Lung (tissue), 12 donors: ENCODE data around the gene SNCG. TPM values are rescaled to one million over a fixed set of nuclear protein-coding genes. Genes with fewer than 3 reads are reported as not detected.
"Not testable (repeated sequence)": the region's sequence is repeated elsewhere in the genome, so short reads cannot be mapped to it uniquely, and the experiment has no call there.

Source experiments
- ATAC-seq: fragments of 200-7000 bp; cut with Tn5 transposase; one replicate; pipeline ENCODE4 v1.9.1; 2020; ENCODE audit warnings: moderate number of reproducible peaks; ENCODE audit not compliant: insufficient read depth, low FRiP score
- DNase-seq, 3 donors: peaks; one replicate each; pipeline ENCODE4 v3.0.0-alpha.2; 2013 to 2017
- H3K27ac ChIP-seq, 2 donors: one replicate each; pipeline ENCODE4 v1.5.1; 2013; ENCODE audit warnings: mild to moderate bottlenecking in 2 of 2, moderate library complexity in 2 of 2, control low read depth in 1 of 2, inconsistent platforms in 1 of 2, low read depth in 1 of 2, low read length in 1 of 2
- H3K27me3 ChIP-seq, 3 donors: one replicate each; pipeline ENCODE4 v1.5.1; 2013; ENCODE audit warnings: low read length in 2 of 3; ENCODE audit not compliant: control insufficient read depth in 3 of 3, insufficient read depth in 3 of 3
- H3K36me3 ChIP-seq, 4 donors: one replicate each; pipeline ENCODE4 v1.5.1; 2013; ENCODE audit warnings: low read length in 4 of 4, mild to moderate bottlenecking in 1 of 4, moderate library complexity in 1 of 4; ENCODE audit not compliant: control insufficient read depth in 4 of 4, insufficient read depth in 4 of 4
- H3K4me1 ChIP-seq, 5 donors: one replicate each; pipeline ENCODE4 v1.5.1; 2013; ENCODE audit warnings: low read length in 5 of 5, mild to moderate bottlenecking in 2 of 5, moderate library complexity in 1 of 5; ENCODE audit not compliant: control insufficient read depth in 5 of 5, insufficient read depth in 5 of 5
- H3K4me3 ChIP-seq: one replicate; pipeline ENCODE4 v1.5.1; 2013; ENCODE audit warnings: mild to moderate bottlenecking, control low read depth, moderate library complexity
- H3K9ac ChIP-seq, 2 donors: one replicate each; pipeline ENCODE4 v1.5.1; 2013; ENCODE audit warnings: low read length in 2 of 2, control low read depth in 1 of 2; ENCODE audit not compliant: insufficient read depth in 1 of 2
- H3K9me3 ChIP-seq, 4 donors: one replicate each; pipeline ENCODE4 v1.5.1; 2013; ENCODE audit warnings: low read length in 3 of 4, mild to moderate bottlenecking in 1 of 4, moderate library complexity in 1 of 4; ENCODE audit not compliant: control insufficient read depth in 4 of 4, insufficient read depth in 3 of 4
- WGBS, 2 donors: extraction: QIAGEN DNeasy Blood & Tissue Kit; methylation state at CpG; one replicate each; pipeline ENCODE4 v1.1.7; 2013; 5-methylcytosine and 5-hydroxymethylcytosine counted together
- polyA plus RNA-seq, 2 donors: library from polyadenylated mRNA; stranded (reverse); fragments of 200-250 nt; gene quantifications; one replicate each; pipeline ENCODE4 v1.2.1, GENCODE V29; 2013
- total RNA-seq, 2 donors: library from RNA; depleted of rRNA in 1 of 2; stranded (reverse); fragments of >200 nt in 1 of 2; gene quantifications; one replicate each; pipeline ENCODE4 v1.2.1, GENCODE V29; 2014 to 2021
- TF ChIP-seq, protein P1 (sequence below): IDR thresholded peaks from 2 replicates; pipeline ENCODE4 v1.5.1; 2012; ENCODE audit warnings: mild to moderate bottlenecking; ENCODE audit errors: control extremely low read depth, extremely low read depth
- donor health status: control.
- donor health status: control.
- donor health status: Bipolar disorder and iron deficiency.
- donor health status: healthy.
- donor health status: DM: yes; HTN: yes; CAD: no.

Gene SNCG
- total and polyA plus RNA-seq, 4 donors: 2.3 to 32.8 (median 14.3) TPM

DNA sequence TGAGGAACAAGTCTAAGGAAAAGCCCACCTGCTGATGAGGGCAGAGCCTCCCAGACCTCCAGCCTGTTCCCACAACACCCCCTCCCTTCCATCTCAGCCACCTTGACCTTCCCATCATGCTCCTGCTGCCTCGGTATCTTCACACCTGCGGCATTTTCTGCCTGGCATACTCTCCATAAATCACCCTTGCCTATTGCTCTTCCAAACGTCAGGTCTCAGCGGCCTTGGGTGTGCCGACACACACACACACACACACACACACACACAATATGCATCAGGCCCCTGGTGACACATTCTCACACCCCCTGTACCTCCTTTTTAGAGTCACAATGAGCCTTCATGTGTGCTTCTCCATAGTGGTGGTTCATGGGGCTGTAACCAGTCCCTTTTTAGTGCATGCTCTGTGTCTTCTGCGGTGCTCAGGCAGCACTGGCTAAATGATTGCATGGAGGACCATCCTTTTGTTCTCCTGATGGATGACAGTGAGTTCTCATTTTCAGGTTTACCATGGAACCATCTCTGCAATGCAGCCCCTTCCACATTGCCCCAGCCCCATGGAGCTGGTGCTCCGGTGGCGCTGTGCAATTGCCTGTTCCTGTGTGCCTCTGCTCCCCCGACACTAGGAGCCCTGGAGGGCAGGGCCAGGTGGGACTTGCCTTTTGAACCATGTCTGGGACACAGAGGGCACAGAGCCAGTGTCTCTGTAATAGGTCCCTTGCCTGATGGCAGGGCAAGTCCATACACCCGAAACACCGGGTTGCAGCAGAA is 14.4 kb downstream of the SNCG start:
- H3K4me3 ChIP-seq: no peak overlapping the region
- peak overlapping the region in 1 of 2 donors; percentile 98 for H3K27ac ChIP-seq
- H3K9me3 ChIP-seq: no peaks in the 10 kb centered on the region
- 90 to 93% methylated on average over 11 of the region's 11 CpGs for WGBS, 2 donors
- H3K9ac ChIP-seq: no peak overlapping the region
- TF ChIP-seq, protein P1, sequence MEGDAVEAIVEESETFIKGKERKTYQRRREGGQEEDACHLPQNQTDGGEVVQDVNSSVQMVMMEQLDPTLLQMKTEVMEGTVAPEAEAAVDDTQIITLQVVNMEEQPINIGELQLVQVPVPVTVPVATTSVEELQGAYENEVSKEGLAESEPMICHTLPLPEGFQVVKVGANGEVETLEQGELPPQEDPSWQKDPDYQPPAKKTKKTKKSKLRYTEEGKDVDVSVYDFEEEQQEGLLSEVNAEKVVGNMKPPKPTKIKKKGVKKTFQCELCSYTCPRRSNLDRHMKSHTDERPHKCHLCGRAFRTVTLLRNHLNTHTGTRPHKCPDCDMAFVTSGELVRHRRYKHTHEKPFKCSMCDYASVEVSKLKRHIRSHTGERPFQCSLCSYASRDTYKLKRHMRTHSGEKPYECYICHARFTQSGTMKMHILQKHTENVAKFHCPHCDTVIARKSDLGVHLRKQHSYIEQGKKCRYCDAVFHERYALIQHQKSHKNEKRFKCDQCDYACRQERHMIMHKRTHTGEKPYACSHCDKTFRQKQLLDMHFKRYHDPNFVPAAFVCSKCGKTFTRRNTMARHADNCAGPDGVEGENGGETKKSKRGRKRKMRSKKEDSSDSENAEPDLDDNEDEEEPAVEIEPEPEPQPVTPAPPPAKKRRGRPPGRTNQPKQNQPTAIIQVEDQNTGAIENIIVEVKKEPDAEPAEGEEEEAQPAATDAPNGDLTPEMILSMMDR: no peak
- no peak for ATAC-seq
- no peaks in the 10 kb centered on the region for H3K36me3 ChIP-seq
- peaks cover 0 to 35% (median 20%) of the 10 kb centered on the region in 5 donors for H3K4me1 ChIP-seq
- H3K27me3 ChIP-seq: peaks cover 0 to 10% (median 2%) of the 10 kb centered on the region in 3 donors
- peak in 1 of 3 donors; percentile 6 for DNase-seq

DNA sequence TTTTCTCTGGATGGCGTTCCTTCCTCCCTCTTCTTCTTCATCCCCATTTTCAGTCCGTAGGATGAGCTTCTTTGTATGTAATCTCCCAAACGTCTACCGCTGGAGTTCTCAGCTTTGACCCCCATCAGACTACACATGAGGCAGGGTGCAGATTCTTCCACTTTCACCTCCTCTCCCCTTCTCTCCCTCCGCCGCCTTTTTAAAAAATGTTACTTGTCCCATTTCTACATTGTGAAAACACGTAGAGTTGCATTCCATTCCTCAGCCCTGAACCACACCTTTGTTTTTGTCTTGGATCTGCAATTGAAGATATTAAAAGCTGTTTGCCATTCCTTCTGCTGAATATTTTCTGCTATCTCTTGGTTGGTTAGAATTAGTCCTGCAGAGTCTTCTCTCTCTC is 16.1 kb downstream of the SNCG start:
- H3K4me3 ChIP-seq: no peak overlapping the region
- H3K36me3 ChIP-seq: no peaks in the 10 kb centered on the region
- peaks cover 0 to 19% (median 10%) of the 10 kb centered on the region in 5 donors for H3K4me1 ChIP-seq
- peak overlapping the region in 1 of 2 donors; percentile 80 for H3K27ac ChIP-seq
- H3K27me3 ChIP-seq: no peaks in the 10 kb centered on the region
- H3K9me3 ChIP-seq: no peaks in the 10 kb centered on the region
- ATAC-seq (no peak), DNase-seq (peak in 1 of 3 donors; percentile 16)
- WGBS, 2 donors: 68 to 89% methylated on average over 7 of the region's 7 CpGs
- TF ChIP-seq, protein P1: no peak
- H3K9ac ChIP-seq: no peak overlapping the region

DNA sequence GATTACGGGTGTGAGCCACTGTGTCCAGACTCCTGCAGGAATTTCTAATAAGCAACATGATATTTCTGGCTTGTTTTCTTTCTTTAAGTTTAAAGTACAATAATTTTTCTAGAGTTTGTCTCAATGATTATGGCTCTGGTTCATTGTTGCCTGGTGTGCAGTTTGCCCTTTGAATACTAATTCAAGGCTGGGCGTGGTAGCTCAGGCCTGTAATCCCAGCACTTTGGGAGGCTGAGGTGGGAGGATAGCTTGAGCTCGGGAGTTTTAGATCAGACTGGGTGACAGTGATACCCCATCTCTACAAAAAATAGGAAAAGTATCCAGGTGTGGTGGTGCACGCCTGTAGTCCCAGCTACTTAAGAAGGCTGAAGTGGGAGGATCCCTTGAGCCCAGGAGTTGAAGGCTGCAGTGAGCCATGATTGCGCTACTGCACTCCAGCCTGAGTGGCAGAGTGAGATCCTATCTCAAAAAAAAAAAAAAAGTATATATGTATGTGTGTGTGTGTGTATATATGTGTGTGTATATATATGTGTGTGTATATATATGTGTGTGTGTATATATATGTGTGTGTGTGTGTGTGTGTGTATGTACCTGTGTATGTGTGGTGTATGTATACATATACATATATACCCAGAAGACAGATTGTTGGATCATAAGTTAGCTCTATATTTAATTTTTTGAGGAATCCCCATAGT is 18.1 kb downstream of the SNCG start:
- Histone ChIP-seq H3K9me3 (no peaks in the 10 kb centered on the region), H3K9ac (no peak overlapping the region), H3K27me3 (no peaks in the 10 kb centered on the region), H3K36me3 (no peaks in the 10 kb centered on the region), H3K4me1 (peaks cover 0 to 10% (median 5%) of the 10 kb centered on the region in 5 donors), H3K27ac (no peak overlapping the region), H3K4me3 (no peak overlapping the region)
- no peak for ATAC-seq
- WGBS, 2 donors: 87 to 98% methylated on average over 5 of the region's 5 CpGs
- DNase-seq: no peak
- TF ChIP-seq, protein P1: no peak

DNA sequence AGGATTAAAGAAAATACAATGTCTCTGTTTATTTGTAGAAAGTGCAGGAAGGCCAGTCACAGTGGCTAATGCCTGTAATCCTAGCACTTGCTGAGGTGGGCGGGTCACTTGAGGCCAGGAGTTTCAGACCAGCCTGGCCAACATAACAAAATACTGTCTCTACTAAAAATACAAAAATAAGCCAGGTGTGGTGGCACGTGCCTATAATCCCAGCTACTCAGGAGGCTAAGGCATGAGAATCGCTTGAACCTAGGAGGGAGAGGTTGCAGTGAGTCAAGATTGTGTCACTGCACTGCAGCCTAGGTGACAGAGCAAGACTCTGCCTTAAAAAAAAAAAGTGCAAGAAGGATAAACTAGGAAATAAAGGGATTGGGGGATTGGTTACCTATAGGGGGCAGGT is 20.1 kb downstream of the SNCG start:
- H3K27ac ChIP-seq, H3K9ac ChIP-seq, H3K4me3 ChIP-seq, H3K36me3 ChIP-seq, ATAC-seq, DNase-seq, H3K4me1 ChIP-seq, H3K27me3 ChIP-seq, H3K9me3 ChIP-seq: not testable (repeated sequence)
- 87 to 89% methylated on average over 3 of the region's 3 CpGs for WGBS, 2 donors
